ENCODE results near the gene DCHS2. TPM values are rescaled to one million over a fixed set of nuclear protein-coding genes. Genes with fewer than 3 reads are reported as not detected.
A peak's percentile ranks its signal among the peaks of the same experiment; 100 is the strongest.

The DCHS2 gene
- total and polyA plus RNA-seq, 2 of the 8 experiments (the other 6 are each of a cell fraction or from before 2014, with no cell fraction given): 0.54 to 2.6 TPM

- Histone ChIP-seq H3K14ac (ENCODE audit: insufficient read length) (no peak overlapping the region), H4K91ac (replicated peaks; ENCODE audit: insufficient read length, low read length) (no peak overlapping the region), H2BK120ac (replicated peaks; ENCODE audit: low read depth, low read length) (no peak overlapping the region), H2BK15ac (ENCODE audit: low read length) (no peak overlapping the region), H3K4me2 (ENCODE audit: insufficient read depth in 1 of 2, low read depth in 2 of 2, low read length in 2 of 2) (no peak overlapping the region), H3K56ac (replicated peaks; ENCODE audit: insufficient read length, low read depth, low read length) (no peak overlapping the region), H3K23me2 (ENCODE audit: low read depth, low read length) (peaks cover 5% of the 10 kb centered on the region; the same call in 1 of the 2 replicates), H3K18ac (ENCODE audit: extremely low read depth, low read length) (no peak overlapping the region), H2BK5ac (ENCODE audit: low read depth, low read length) (no peak overlapping the region), H2AFZ (ENCODE audit: low read length) (peak overlapping the region; percentile 88; the same call in 1 of the 2 replicates), H2BK12ac (ENCODE audit: low read depth, low read length) (no peak overlapping the region), H3K9me3 (ENCODE audit: insufficient read depth in 2 of 2, low read depth in 1 of 2, low read length in 1 of 2) (no peaks in the 10 kb centered on the region), H4K20me1 (replicated peaks in 1 of 2; ENCODE audit: control insufficient read depth in 1 of 2, insufficient read depth in 2 of 2, low read length in 2 of 2) (no peaks in the 10 kb centered on the region), H3K79me1 (ENCODE audit: low read depth, low read length) (no peaks in the 10 kb centered on the region), H3K36me3 (ENCODE audit: control insufficient read depth in 2 of 4, insufficient read depth in 4 of 4, low read length in 3 of 4) (no peaks in the 10 kb centered on the region), H2BK20ac (ENCODE audit: low read length) (no peak overlapping the region), H3K4me3 (ENCODE audit: extremely low read depth in 1 of 4, insufficient read depth in 2 of 4, low read depth in 3 of 4, low read length in 4 of 4) (no peak overlapping the region), H2AK5ac (ENCODE audit: low read depth, low read length) (no peak overlapping the region), H4K8ac (ENCODE audit: extremely low read depth, insufficient read depth, low read length) (no peak overlapping the region), H3K4ac (replicated peaks; ENCODE audit: insufficient read length, low read depth, low read length) (no peak overlapping the region), H3K27ac (ENCODE audit: low read depth, low read length) (no peak overlapping the region), H3K9ac (replicated peaks in 1 of 4; ENCODE audit: extremely low read depth in 1 of 4, low read depth in 3 of 4, low read length in 3 of 4) (no peak overlapping the region), H3K23ac (ENCODE audit: insufficient read length) (no peak overlapping the region), H3K79me2 (ENCODE audit: control insufficient read depth in 1 of 2, insufficient read depth in 2 of 2, low read length in 2 of 2) (no peaks in the 10 kb centered on the region), H4K5ac (ENCODE audit: insufficient read length, low read depth, low read length) (no peak overlapping the region), H3K4me1 (replicated peaks in 1 of 4; ENCODE audit: control insufficient read depth in 3 of 4, insufficient read depth in 4 of 4, low read length in 3 of 4) (no peaks in the 10 kb centered on the region; a peak in 2 of 7 replicates), H3K27me3 (replicated peaks in 1 of 4; ENCODE audit: control insufficient read depth in 3 of 4, extremely low read depth in 1 of 4, insufficient read depth in 3 of 4, low read length in 3 of 4) (peaks cover 0 to 4% (median 3%) of the 10 kb centered on the region in 4 experiments; a peak in 2 of 7 replicates)
- CTCF ChIA-PET (ENCODE audit: partially characterized antibody): interaction anchor here (0.7 to 4.8 kb wide), 26 partner anchors 8 to 549 kb away, joined by 3 to 29 read pairs (median 4); partner anchors contain the start of genes DCHS2 and RBM46
- 84% methylated on average over 11 of the region's 11 CpGs; no CpG with 5 or more reads in 1 of the 2 experiments for WGBS, 2 experiments (ENCODE audit: extremely low coverage in 1 of 2, insufficient coverage in 1 of 2, insufficient read length in 1 of 2, insufficient replicate concordance in 2 of 2, low coverage in 1 of 2, low lambda C conversion rate in 2 of 2, missing lambda C conversion rate in 1 of 2)
- FAIRE-seq: peak; percentile 58
- TF ChIP-seq CTCF (IDR thresholded peaks at IDR 0.05; ENCODE audit: control extremely low read depth in 1 of 3, insufficient read depth in 1 of 3, low read depth in 1 of 3, low read length in 3 of 3) (peak in 2 of 3 experiments; percentile 14 to 32; a peak in 2 of 4 replicates), TCF12 (IDR thresholded peaks at IDR 0.05; ENCODE audit: low read depth, low read length) (no peak), BCL11A (IDR thresholded peaks at IDR 0.05; ENCODE audit: low read depth in 2 of 2, low read length in 2 of 2) (no peak), RAD21 (IDR thresholded peaks at IDR 0.05 in 1 of 2, conservative IDR thresholded peaks at IDR 0.05 in 1 of 2; ENCODE audit: low read depth in 2 of 2, low read length in 2 of 2) (peak; percentile 40)
- no peak for DNase-seq (ENCODE audit: low read depth in 1 of 2, low spot score in 2 of 2)
- POLR2A ChIA-PET (ENCODE audit: partially characterized antibody): no interaction called here
Observed at GRCh38 chr4:154329268-154329868, 162.2 kb downstream of the DCHS2 start.

Measured in H1 (cell line).